IMR-90 (cell line): ENCODE results near the gene TIGD1. TPM values are rescaled to one million over a fixed set of nuclear protein-coding genes. Genes with fewer than 3 reads are reported as not detected.

Source experiments
- ATAC-seq: fragments of 200-7000 bp; cut with Tn5 transposase; 2 replicates; pipeline ENCODE4 v1.9.1; 2020; ENCODE audit warnings: low read depth, mild to moderate bottlenecking, moderate library complexity
- BruUV-seq: library from RNA; stranded (reverse); fragments of 400-500 nt; replicated peaks from 2 replicates; lab custom pipeline; 2021; lab: Mats Ljungman, UMichigan
- CTCF ChIA-PET: fragments of 300-600 bp; formaldehyde crosslinking; extraction: SDS; loops from one replicate; lab custom pipeline; 2021; ENCODE audit warnings: antibody characterized with exemption; lab: Yijun Ruan, JAX
- POLR2A ChIA-PET: fragments of 300-600 bp; sonication (Branson Sonifier 250); formaldehyde crosslinking; loops from one replicate; lab custom pipeline; 2022; ENCODE audit warnings: antibody characterized with exemption; ENCODE audit not compliant: unreplicated experiment; lab: Charles Lee
- DNase-seq: peaks from one replicate; pipeline ENCODE4 v3.0.0; 2013
- H2AFZ ChIP-seq: replicated peaks from 2 replicates; pipeline ENCODE3; 2013; ENCODE audit warnings: low read length, mild to moderate bottlenecking; ENCODE audit not compliant: poor library complexity
- H2AK5ac ChIP-seq: 2 replicates; pipeline ENCODE4 v1.6.1; 2013; ENCODE audit warnings: low read depth, low read length, inconsistent platforms
- H2AK9ac ChIP-seq: replicated peaks from 2 replicates; pipeline ENCODE3; 2013; ENCODE audit warnings: mild to moderate bottlenecking, low read depth, low read length, moderate library complexity; ENCODE audit not compliant: poor library complexity
- H2BK120ac ChIP-seq: 2 replicates; pipeline ENCODE4 v1.6.1; 2013; ENCODE audit warnings: low read depth, low read length, inconsistent platforms
- H2BK15ac ChIP-seq: 3 replicates; pipeline ENCODE4 v1.6.1; 2013; ENCODE audit warnings: low read depth, low read length, inconsistent platforms
- H2BK20ac ChIP-seq: 2 replicates; pipeline ENCODE4 v1.6.1; 2013; ENCODE audit warnings: low read depth, mild to moderate bottlenecking, inconsistent platforms, low read length, moderate library complexity
- H2BK5ac ChIP-seq: 2 replicates; pipeline ENCODE4 v1.6.1; 2013; ENCODE audit warnings: mild to moderate bottlenecking, low read depth, low read length, inconsistent platforms; ENCODE audit not compliant: poor library complexity, severe bottlenecking
- H3K14ac ChIP-seq: replicated peaks from 2 replicates; pipeline ENCODE4 v1.6.1; 2013; ENCODE audit warnings: low read depth, low read length, inconsistent platforms
- H3K18ac ChIP-seq: 2 replicates; pipeline ENCODE4 v1.6.1; 2013; ENCODE audit warnings: low read depth, low read length, control low read depth
- H3K23ac ChIP-seq: 2 replicates; pipeline ENCODE4 v1.6.1; 2013; ENCODE audit warnings: low read depth, low read length, inconsistent platforms
- H3K27ac ChIP-seq: 2 replicates; pipeline ENCODE4 v1.5.1; 2013; ENCODE audit warnings: mild to moderate bottlenecking, control low read depth, low read length; ENCODE audit not compliant: insufficient read depth
- H3K27me3 ChIP-seq: 2 replicates; pipeline ENCODE4 v1.6.1; 2013; ENCODE audit warnings: low read length; ENCODE audit not compliant: control insufficient read depth, insufficient read depth
- H3K36me3 ChIP-seq: 2 replicates; pipeline ENCODE4 v1.6.1; 2013; ENCODE audit warnings: low read length, mixed read lengths; ENCODE audit not compliant: control insufficient read depth, insufficient read depth
- H3K4ac ChIP-seq: 2 replicates; pipeline ENCODE4 v1.6.1; 2013; ENCODE audit warnings: low read depth, low read length, inconsistent platforms
- H3K4me1 ChIP-seq: 2 replicates; pipeline ENCODE4 v1.6.1; 2013; ENCODE audit warnings: low read length, mixed read lengths; ENCODE audit not compliant: control insufficient read depth, insufficient read depth
- H3K4me2 ChIP-seq: 2 replicates; pipeline ENCODE4 v1.6.1; 2013; ENCODE audit warnings: low read depth, mild to moderate bottlenecking, control low read depth, low read length, moderate library complexity
- H3K4me3 ChIP-seq: 2 replicates; pipeline ENCODE4 v1.5.1; 2013; ENCODE audit warnings: low read depth, mild to moderate bottlenecking, control low read depth, low read length, moderate library complexity; ENCODE audit not compliant: insufficient read depth
- H3K56ac ChIP-seq: 2 replicates; pipeline ENCODE4 v1.6.1; 2013; ENCODE audit warnings: low read length, inconsistent platforms; ENCODE audit not compliant: insufficient read depth; ENCODE audit errors: extremely low read depth
- H3K79me1 ChIP-seq, 2 experiments: 2 replicates each; pipeline ENCODE4 v1.6.1; 2013; ENCODE audit warnings: low read length in 2 of 2, inconsistent platforms in 1 of 2, low read depth in 1 of 2
- H3K9ac ChIP-seq: 2 replicates; pipeline ENCODE4 v1.6.1; 2013; ENCODE audit warnings: low read depth, low read length, control low read depth
- H3K9me1 ChIP-seq: 2 replicates; pipeline ENCODE4 v1.6.1; 2013; ENCODE audit warnings: low read length, inconsistent platforms; ENCODE audit not compliant: insufficient read depth
- H3K9me3 ChIP-seq: 2 replicates; pipeline ENCODE4 v1.6.1; 2013; ENCODE audit warnings: low read length; ENCODE audit not compliant: control insufficient read depth, insufficient read depth
- H4K20me1 ChIP-seq: 2 replicates; pipeline ENCODE4 v1.6.1; 2013; ENCODE audit warnings: low read length, inconsistent platforms; ENCODE audit not compliant: insufficient read depth
- H4K5ac ChIP-seq: 2 replicates; pipeline ENCODE4 v1.6.1; 2013; ENCODE audit warnings: mild to moderate bottlenecking, low read depth, low read length, control low read depth
- H4K8ac ChIP-seq, 2 experiments: 2 replicates each; pipeline ENCODE4 v1.6.1; 2013; ENCODE audit warnings: low read depth in 2 of 2, low read length in 2 of 2, control low read depth in 1 of 2, inconsistent platforms in 1 of 2
- H4K91ac ChIP-seq: 2 replicates; pipeline ENCODE4 v1.6.1; 2013; ENCODE audit warnings: low read depth, low read length, inconsistent platforms; ENCODE audit not compliant: insufficient read depth
- CHD1 ChIP-seq: IDR thresholded peaks from 2 replicates; pipeline ENCODE4 v1.6.1; 2012; ENCODE audit warnings: low read depth, low read length, improper control_type of control experiment
- NFE2L2 ChIP-seq: fragments of 150-350 bp; IDR thresholded peaks from 2 replicates; pipeline ENCODE4 v1.6.1; 2016; ENCODE audit warnings: low read depth, mild to moderate bottlenecking, low read length
- RFX5 ChIP-seq: IDR thresholded peaks from 2 replicates; pipeline ENCODE4 v1.8.0; 2012; ENCODE audit warnings: low read depth, mild to moderate bottlenecking, low read length, moderate library complexity
- WGBS, 2 experiments: methylation state at CpG; one replicate each; pipeline versions ENCODE4 v1.1.5 to v1.1.7; 2013; ENCODE audit warnings: missing lambda C conversion rate in 2 of 2; ENCODE audit not compliant: insufficient read length in 1 of 2; ENCODE audit errors: extremely low coverage in 2 of 2; 5-methylcytosine and 5-hydroxymethylcytosine counted together
- dilution Hi-C: fragments of 300-500 bp; cut with HindIII; formaldehyde crosslinking; loops from one replicate; pipeline ENCODE4 v1.14.3; 2018; ENCODE audit warnings: low sequenced_read_pairs; ENCODE audit not compliant: unreplicated experiment
- in situ Hi-C: fragments of 300-500 bp; cut with MboI; formaldehyde crosslinking; loops from 3 replicates; pipeline ENCODE4 v1.14.3; 2019; ENCODE audit warnings: low sequenced_read_pairs, inconsistent platforms, mixed read lengths
- intact Hi-C: fragments of 100-400 bp; cut with micrococcal nuclease; formaldehyde crosslinking; loops from 2 replicates; pipeline ENCODE4 v1.10.0; 2022
- polyA plus RNA-seq, 3 experiments: library from polyadenylated mRNA; depleted of rRNA; stranded (reverse); fragments of >200 nt; gene quantifications; 2 replicates each; pipeline ENCODE4 v1.2.3, GENCODE V29; 2012; ENCODE audit warnings: low replicate concordance in 1 of 3
- total RNA-seq: library from RNA; depleted of rRNA; stranded (reverse); fragments of >200 nt; gene quantifications from 2 replicates; pipeline ENCODE4 v1.2.3, GENCODE V29; 2012

Gene TIGD1
- total and polyA plus RNA-seq, 2 of the 4 experiments (the other 2 are of a cell fraction), result 2.7 to 2.9 TPM

- Histone ChIP-seq H2BK20ac (no peak overlapping the region), H3K36me3 (no peaks in the 10 kb centered on the region), H2BK120ac (no peak overlapping the region), H3K4ac (no peak overlapping the region), H3K9me1 (no peaks in the 10 kb centered on the region), H3K27me3 (peaks cover 76% of the 10 kb centered on the region), H4K91ac (no peak overlapping the region), H3K4me2 (no peak overlapping the region), H3K14ac (no peak overlapping the region), H3K18ac (no peak overlapping the region), H3K4me1 (no peaks in the 10 kb centered on the region), H3K9ac (no peak overlapping the region), H2AK5ac (no peak overlapping the region), H2BK15ac (no peak overlapping the region), H4K20me1 (no peaks in the 10 kb centered on the region), H3K27ac (no peak overlapping the region), H2AK9ac (no peak overlapping the region), H3K23ac (no peak overlapping the region), H3K56ac (no peak overlapping the region), H4K8ac (no peak overlapping the region), H3K9me3 (no peaks in the 10 kb centered on the region), H3K79me1 (no peaks in the 10 kb centered on the region), H2AFZ (no peak overlapping the region), H3K4me3 (no peak overlapping the region), H4K5ac (no peak overlapping the region), H2BK5ac (no peak overlapping the region)
- in situ Hi-C loops, result no loop called here
- BruUV-seq, result no TSS peak
- ATAC-seq (no peak), DNase-seq (no peak)
- ChIA-PET CTCF (interaction anchor here (1.8 kb wide), 1 partner anchor 74 kb away, joined by 4 read pairs; no protein-coding TSS in a partner anchor), POLR2A (interaction anchor here (0.5 kb wide), 1 partner anchor 187 kb away, joined by 3 read pairs; no protein-coding TSS in a partner anchor)
- no peak for TF ChIP-seq NFE2L2
- no peak for TF ChIP-seq CHD1
- no peak for TF ChIP-seq RFX5
- 74% methylated on average over 5 of the region's 15 CpGs; no CpG with 5 or more reads in 1 of the 2 experiments for WGBS, 2 experiments
- dilution Hi-C loops, result no loop called here
- intact Hi-C loops, result no loop called here
These were observed 29.9 kb downstream of the TIGD1 start for GRCh38 chr2:232520489-232520888.
